ENCODE results near the gene ERAL1. TPM values are rescaled to one million over a fixed set of nuclear protein-coding genes. Genes with fewer than 3 reads are reported as not detected.

ERAL1 gene
- total RNA-seq, 1 donor from 2014 or later = 25.8 TPM

GRCh38 chr17:28816540-28816939, 38.3 kb upstream of the ERAL1 start:
- Histone ChIP-seq H3K79me2 (ENCODE audit: low read depth) (peaks cover 92% of the 10 kb centered on the region), H3K27ac (no peak overlapping the region), H3K4me3 (no peak overlapping the region), H3K36me3 (peaks cover 4% of the 10 kb centered on the region), H3K4me1 (peaks cover 16% of the 10 kb centered on the region), H3K9me3 (ENCODE audit: low read depth) (no peaks in the 10 kb centered on the region), H3K4me2 (no peak overlapping the region), H3K9ac (no peak overlapping the region), H4K20me1 (ENCODE audit: low read depth) (no peaks in the 10 kb centered on the region), H2AFZ (replicated peaks) (no peak overlapping the region), H3K27me3 (no peaks in the 10 kb centered on the region), H3F3A (ENCODE audit: low read depth) (peaks cover 30% of the 10 kb centered on the region)
- Mint-ChIP-seq H3K9me3 (no peaks in the 10 kb centered on the region), H3K4me3 (no peak overlapping the region), H3K4me1 (peaks cover 8% of the 10 kb centered on the region), H3K36me3 (peaks cover 2% of the 10 kb centered on the region), H3K27me3 (ENCODE audit: insufficient read depth, low read depth) (no peaks in the 10 kb centered on the region), H3K27ac (no peak overlapping the region)
- DNase-seq (ENCODE audit: low spot score) = no peak
- TF ChIP-seq CTCF (IDR thresholded peaks at IDR 0.05) (no peak), EZH2 (IDR thresholded peaks at IDR 0.05) (no peak), EZH2phosphoT487 (IDR thresholded peaks at IDR 0.05) (no peak)

- no peaks in the 10 kb centered on the region for H3K9me3 Mint-ChIP-seq
- Histone ChIP-seq H3K79me2 (ENCODE audit: low read depth) (peaks cover 95% of the 10 kb centered on the region), H3K9me3 (ENCODE audit: low read depth) (no peaks in the 10 kb centered on the region), H3K27ac (peak overlapping the region; percentile 48), H3K27me3 (no peaks in the 10 kb centered on the region), H3K9ac (no peak overlapping the region), H3F3A (ENCODE audit: low read depth) (peaks cover 23% of the 10 kb centered on the region), H3K4me1 (peaks cover 12% of the 10 kb centered on the region), H3K36me3 (peaks cover 4% of the 10 kb centered on the region), H2AFZ (replicated peaks) (no peak overlapping the region), H3K4me3 (no peak overlapping the region), H4K20me1 (ENCODE audit: low read depth) (no peaks in the 10 kb centered on the region), H3K4me2 (no peak overlapping the region)
- H3K27me3 Mint-ChIP-seq (ENCODE audit: insufficient read depth, low read depth) = no peaks in the 10 kb centered on the region
- H3K4me1 Mint-ChIP-seq = peaks cover 2% of the 10 kb centered on the region
- DNase-seq (ENCODE audit: low spot score) = no peak
- no peak overlapping the region for H3K27ac Mint-ChIP-seq
- H3K36me3 Mint-ChIP-seq = peaks cover 2% of the 10 kb centered on the region
- no peak for TF ChIP-seq EZH2 (IDR thresholded peaks at IDR 0.05)
- no peak for TF ChIP-seq CTCF (IDR thresholded peaks at IDR 0.05)
- no peak for TF ChIP-seq EZH2phosphoT487 (IDR thresholded peaks at IDR 0.05)
- no peak overlapping the region for H3K4me3 Mint-ChIP-seq
Observed at GRCh38 chr17:28818819-28819221, 36.0 kb upstream of the ERAL1 start.

- H3K79me2 ChIP-seq (ENCODE audit: low read depth) = peaks cover 91% of the 10 kb centered on the region
- no peak for DNase-seq (ENCODE audit: low spot score)
- no peaks in the 10 kb centered on the region for H3K9me3 ChIP-seq (ENCODE audit: low read depth)
- no peaks in the 10 kb centered on the region for H3K27me3 ChIP-seq
- H3K36me3 ChIP-seq = peaks cover 4% of the 10 kb centered on the region
- peaks cover 12% of the 10 kb centered on the region for H3K4me1 ChIP-seq
- Mint-ChIP-seq H3K36me3 (peaks cover 2% of the 10 kb centered on the region), H3K4me1 (peaks cover 2% of the 10 kb centered on the region), H3K27me3 (ENCODE audit: insufficient read depth, low read depth) (no peaks in the 10 kb centered on the region), H3K27ac (no peak overlapping the region), H3K4me3 (no peak overlapping the region), H3K9me3 (no peaks in the 10 kb centered on the region)
- H3K4me2 ChIP-seq = no peak overlapping the region
- no peak overlapping the region for H3K4me3 ChIP-seq
- no peaks in the 10 kb centered on the region for H4K20me1 ChIP-seq (ENCODE audit: low read depth)
- no peak overlapping the region for H3K9ac ChIP-seq
- peaks cover 16% of the 10 kb centered on the region for H3F3A ChIP-seq (ENCODE audit: low read depth)
- H3K27ac ChIP-seq = no peak overlapping the region
- no peak for TF ChIP-seq EZH2 (IDR thresholded peaks at IDR 0.05)
- TF ChIP-seq CTCF (IDR thresholded peaks at IDR 0.05) = no peak
- TF ChIP-seq EZH2phosphoT487 (IDR thresholded peaks at IDR 0.05) = no peak
- no peak overlapping the region for H2AFZ ChIP-seq (replicated peaks)
Observed at GRCh38 chr17:28819582-28819981, 35.2 kb upstream of the ERAL1 start.

Measured in neural progenitor cell (in vitro differentiated cells).